ENCODE data around the gene BICDL1. TPM values are rescaled to one million over a fixed set of nuclear protein-coding genes. Genes with fewer than 3 reads are reported as not detected.

BICDL1 gene
- total and polyA plus RNA-seq, 2 donors (not counting 1 experiment from before 2014, with no cell fraction given): not detected

DNA sequence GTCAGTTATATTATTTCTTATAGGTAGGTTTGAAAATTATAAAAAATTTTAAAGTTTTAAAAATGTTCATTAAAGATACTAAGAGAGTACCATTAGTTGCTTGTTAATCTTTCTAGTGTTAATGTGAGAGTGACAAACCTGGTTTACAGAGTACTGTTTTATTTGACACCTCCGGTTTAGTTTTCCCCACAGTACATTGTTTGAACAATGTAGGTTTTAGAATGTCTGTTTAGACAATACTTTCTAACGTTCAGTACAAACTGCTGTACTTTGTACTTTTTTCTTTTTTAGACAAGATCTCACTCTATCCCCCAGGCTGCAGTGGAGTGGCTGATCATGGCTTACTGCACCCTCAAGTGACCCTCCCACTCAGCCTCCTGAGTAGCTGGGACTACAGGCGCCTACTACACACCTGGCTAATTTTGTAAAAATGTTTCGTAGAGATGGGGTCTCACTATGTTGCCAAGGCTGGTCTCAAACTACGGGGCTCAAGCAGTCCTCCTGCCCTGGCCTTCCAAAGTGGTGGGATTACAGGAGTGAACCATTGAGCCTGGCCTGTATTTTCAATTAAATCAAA, 3.2 kb downstream of the BICDL1 start:
- no peak for DNase-seq (ENCODE audit: low read depth in 2 of 2)
- H3K79me2 ChIP-seq (ENCODE audit: control insufficient read depth, insufficient read depth, low read length): no peaks in the 10 kb centered on the region
- TF ChIP-seq EZH2 (IDR thresholded peaks at IDR 0.05; ENCODE audit: low read length, missing control alignments) (no peak), CTCF (conservative IDR thresholded peaks at IDR 0.05 in 1 of 2, IDR thresholded peaks at IDR 0.05 in 1 of 2; ENCODE audit: low read depth in 1 of 2, low read length in 2 of 2) (no peak)

GRCh38 chr12:119994892-119995658, 6.0 kb downstream of the BICDL1 start:
- Histone ChIP-seq H3K79me2 (ENCODE audit: control insufficient read depth, insufficient read depth, low read length) (no peaks in the 10 kb centered on the region), H3K4me2 (ENCODE audit: extremely low read depth, insufficient read depth, low read length) (no peak overlapping the region), H3K36me3 (ENCODE audit: control insufficient read depth, insufficient read depth, low read length) (no peaks in the 10 kb centered on the region), H3K9ac (ENCODE audit: insufficient read depth, low read length) (no peak overlapping the region), H4K20me1 (ENCODE audit: control insufficient read depth, extremely low read depth, insufficient read depth, low read length) (no peaks in the 10 kb centered on the region), H2AFZ (ENCODE audit: low read length) (no peak overlapping the region), H3K27ac (ENCODE audit: insufficient read depth, low read length) (no peak overlapping the region), H3K4me3 (replicated peaks in 1 of 4; ENCODE audit: control extremely low read depth in 1 of 4, insufficient read depth in 1 of 4, low read depth in 3 of 4, low read length in 4 of 4) (no peak overlapping the region), H3K4me1 (ENCODE audit: control insufficient read depth, extremely low read depth, insufficient read depth, low read length) (no peaks in the 10 kb centered on the region), H3K9me3 (ENCODE audit: control insufficient read depth, insufficient read depth, low read depth, low read length) (no peaks in the 10 kb centered on the region), H3K27me3 (ENCODE audit: control insufficient read depth, insufficient read depth, low read length) (peaks cover 13% of the 10 kb centered on the region)
- no peak for DNase-seq (ENCODE audit: low read depth in 2 of 2)
- TF ChIP-seq CTCF (conservative IDR thresholded peaks at IDR 0.05 in 1 of 2, IDR thresholded peaks at IDR 0.05 in 1 of 2; ENCODE audit: low read depth in 1 of 2, low read length in 2 of 2): no peak
- no peak for TF ChIP-seq EZH2 (IDR thresholded peaks at IDR 0.05; ENCODE audit: low read length, missing control alignments)

More for the DNA sequence above, 3.2 kb downstream of the BICDL1 start:
- H4K20me1 ChIP-seq (ENCODE audit: control insufficient read depth, extremely low read depth, insufficient read depth, low read length): no peaks in the 10 kb centered on the region
- no peak overlapping the region for H3K9ac ChIP-seq (ENCODE audit: insufficient read depth, low read length)
- no peak overlapping the region for H3K27ac ChIP-seq (ENCODE audit: insufficient read depth, low read length)
- H3K9me3 ChIP-seq (ENCODE audit: control insufficient read depth, insufficient read depth, low read depth, low read length): no peaks in the 10 kb centered on the region
- no peak overlapping the region for H3K4me2 ChIP-seq (ENCODE audit: extremely low read depth, insufficient read depth, low read length)
- no peaks in the 10 kb centered on the region for H3K4me1 ChIP-seq (ENCODE audit: control insufficient read depth, extremely low read depth, insufficient read depth, low read length)
- H3K4me3 ChIP-seq (replicated peaks in 1 of 4; ENCODE audit: control extremely low read depth in 1 of 4, insufficient read depth in 1 of 4, low read depth in 3 of 4, low read length in 4 of 4): no peak overlapping the region
- H3K27me3 ChIP-seq (ENCODE audit: control insufficient read depth, insufficient read depth, low read length): peaks cover 24% of the 10 kb centered on the region
- H3K36me3 ChIP-seq (ENCODE audit: control insufficient read depth, insufficient read depth, low read length): no peaks in the 10 kb centered on the region
- no peak overlapping the region for H2AFZ ChIP-seq (ENCODE audit: low read length)

DNA sequence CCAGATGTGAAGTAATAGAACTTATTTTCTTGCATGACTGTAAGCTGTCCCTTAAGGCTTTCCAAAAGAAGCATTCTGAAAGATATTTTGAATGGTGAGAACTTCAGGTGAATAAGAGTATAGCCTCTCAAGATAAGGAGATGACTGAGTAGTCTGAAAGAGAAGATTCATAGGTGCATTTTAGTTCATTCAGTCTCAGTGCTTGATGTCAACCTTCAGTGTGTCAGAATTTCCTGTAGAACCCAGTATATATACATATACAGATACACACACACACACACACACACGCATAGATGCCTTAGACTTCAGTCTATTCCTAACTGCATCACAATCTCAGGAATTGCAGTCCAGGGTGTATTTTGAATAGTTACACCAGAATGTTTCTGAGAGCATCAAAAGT, 7.4 kb downstream of the BICDL1 start:
- Histone ChIP-seq H3K4me2 (ENCODE audit: extremely low read depth, insufficient read depth, low read length) (no peak overlapping the region), H2AFZ (ENCODE audit: low read length) (no peak overlapping the region), H3K4me3 (replicated peaks in 1 of 4; ENCODE audit: control extremely low read depth in 1 of 4, insufficient read depth in 1 of 4, low read depth in 3 of 4, low read length in 4 of 4) (no peak overlapping the region), H3K9ac (ENCODE audit: insufficient read depth, low read length) (no peak overlapping the region), H4K20me1 (ENCODE audit: control insufficient read depth, extremely low read depth, insufficient read depth, low read length) (no peaks in the 10 kb centered on the region), H3K27ac (ENCODE audit: insufficient read depth, low read length) (no peak overlapping the region), H3K9me3 (ENCODE audit: control insufficient read depth, insufficient read depth, low read depth, low read length) (no peaks in the 10 kb centered on the region), H3K36me3 (ENCODE audit: control insufficient read depth, insufficient read depth, low read length) (no peaks in the 10 kb centered on the region), H3K4me1 (ENCODE audit: control insufficient read depth, extremely low read depth, insufficient read depth, low read length) (no peaks in the 10 kb centered on the region), H3K27me3 (ENCODE audit: control insufficient read depth, insufficient read depth, low read length) (peaks cover under 1% of the 10 kb centered on the region), H3K79me2 (ENCODE audit: control insufficient read depth, insufficient read depth, low read length) (no peaks in the 10 kb centered on the region)
- TF ChIP-seq EZH2 (IDR thresholded peaks at IDR 0.05; ENCODE audit: low read length, missing control alignments) (no peak), CTCF (conservative IDR thresholded peaks at IDR 0.05 in 1 of 2, IDR thresholded peaks at IDR 0.05 in 1 of 2; ENCODE audit: low read depth in 1 of 2, low read length in 2 of 2) (no peak)
- no peak for DNase-seq (ENCODE audit: low read depth in 2 of 2)
